MM.1S (cell line): ENCODE measurements around the gene TASP1.

Experiments
- DNase-seq: peaks from one replicate; pipeline ENCODE4 v3.0.0-alpha.2; 2015
- H2AFZ ChIP-seq: fragments of 300-600 bp; sonication (generic); 2 replicates; pipeline ENCODE4 v1.6.0; 2016; ENCODE audit warnings: antibody characterized with exemption, low read length
- H3F3A ChIP-seq: fragments of 300-600 bp; sonication (generic); 2 replicates; pipeline ENCODE4 v1.6.1; 2016; ENCODE audit warnings: mild to moderate bottlenecking, antibody characterized with exemption, low read length, moderate library complexity, mixed read lengths; ENCODE audit not compliant: insufficient read depth
- H3K27ac ChIP-seq: fragments of 300-600 bp; sonication (generic); 2 replicates; pipeline ENCODE4 v1.5.1; 2016; ENCODE audit warnings: mild to moderate bottlenecking, low read length
- H3K27me3 ChIP-seq: fragments of 300-600 bp; sonication (generic); replicated peaks from 2 replicates; pipeline ENCODE4 v1.6.0; 2016; ENCODE audit warnings: low read length; ENCODE audit not compliant: insufficient read depth
- H3K36me3 ChIP-seq: fragments of 300-600 bp; sonication (generic); replicated peaks from 2 replicates; pipeline ENCODE4 v1.6.1; 2016; ENCODE audit warnings: mild to moderate bottlenecking, low read length, mixed read lengths; ENCODE audit not compliant: insufficient read depth
- H3K4me1 ChIP-seq: fragments of 300-600 bp; sonication (generic); 2 replicates; pipeline ENCODE4 v1.6.1; 2016; ENCODE audit warnings: low read length, mixed read lengths
- H3K4me2 ChIP-seq: fragments of 300-600 bp; sonication (generic); 2 replicates; pipeline ENCODE4 v1.6.0; 2016; ENCODE audit warnings: low read depth, low read length
- H3K4me3 ChIP-seq: fragments of 300-600 bp; sonication (generic); 2 replicates; pipeline ENCODE4 v1.5.1; 2016; ENCODE audit warnings: low read length, mixed read lengths
- H3K79me2 ChIP-seq: fragments of 300-600 bp; sonication (generic); 2 replicates; pipeline ENCODE4 v1.6.1; 2016; ENCODE audit warnings: mixed run types, low read length, mixed read lengths
- H3K9ac ChIP-seq: fragments of 300-600 bp; sonication (generic); 2 replicates; pipeline ENCODE4 v1.6.1; 2016; ENCODE audit warnings: low read length, mixed read lengths
- H3K9me2 ChIP-seq: fragments of 300-600 bp; sonication (generic); replicated peaks from 2 replicates; pipeline ENCODE4 v1.6.1; 2016; ENCODE audit warnings: mild to moderate bottlenecking, low read length, mixed read lengths; ENCODE audit not compliant: insufficient read depth
- H3K9me3 ChIP-seq: fragments of 300-600 bp; sonication (generic); replicated peaks from 2 replicates; pipeline ENCODE4 v1.6.1; 2016; ENCODE audit warnings: mild to moderate bottlenecking, low read length, mixed read lengths; ENCODE audit not compliant: insufficient read depth
- H4K20me1 ChIP-seq: fragments of 300-600 bp; sonication (generic); 2 replicates; pipeline ENCODE4 v1.6.1; 2016; ENCODE audit warnings: mild to moderate bottlenecking, low read length, moderate library complexity, mixed read lengths; ENCODE audit not compliant: insufficient read depth
- EZH2 ChIP-seq: fragments of 300-600 bp; sonication (generic); optimal IDR thresholded peaks from 2 replicates; pipeline ENCODE3; 2017; ENCODE audit warnings: low read depth, mild to moderate bottlenecking, antibody characterized with exemption, low read length, mixed read lengths
- EZH2phosphoT487 ChIP-seq: fragments of 300-600 bp; sonication (generic); IDR thresholded peaks from 2 replicates; pipeline ENCODE4 v1.6.1; 2018; ENCODE audit warnings: antibody characterized with exemption, low read length
- TF ChIP-seq, protein P1 (sequence below): fragments of 300-600 bp; sonication (generic); IDR thresholded peaks from 2 replicates; pipeline ENCODE4 v1.5.1; 2016; ENCODE audit warnings: antibody characterized with exemption, low read length, mixed read lengths

TASP1 gene

DNA sequence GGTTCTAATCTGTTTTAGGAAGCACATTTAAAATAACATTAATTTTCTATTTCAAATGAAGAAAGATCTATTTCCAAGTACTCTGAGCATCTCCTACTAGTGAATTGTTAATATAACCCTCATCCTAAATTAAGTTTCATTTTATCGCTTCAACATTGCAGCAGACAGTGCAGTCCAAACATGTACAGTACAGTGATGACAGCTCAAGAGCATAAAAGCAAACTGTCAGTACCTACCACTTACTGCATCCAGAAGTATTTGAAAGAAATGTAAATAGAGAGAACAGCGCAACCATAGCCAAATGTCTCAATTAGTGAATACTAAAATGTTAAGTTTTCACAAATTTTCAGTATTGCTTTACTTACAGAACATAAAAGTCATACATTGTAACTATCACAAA, 238.3 kb downstream of the TASP1 start:
- TF ChIP-seq, protein P1, sequence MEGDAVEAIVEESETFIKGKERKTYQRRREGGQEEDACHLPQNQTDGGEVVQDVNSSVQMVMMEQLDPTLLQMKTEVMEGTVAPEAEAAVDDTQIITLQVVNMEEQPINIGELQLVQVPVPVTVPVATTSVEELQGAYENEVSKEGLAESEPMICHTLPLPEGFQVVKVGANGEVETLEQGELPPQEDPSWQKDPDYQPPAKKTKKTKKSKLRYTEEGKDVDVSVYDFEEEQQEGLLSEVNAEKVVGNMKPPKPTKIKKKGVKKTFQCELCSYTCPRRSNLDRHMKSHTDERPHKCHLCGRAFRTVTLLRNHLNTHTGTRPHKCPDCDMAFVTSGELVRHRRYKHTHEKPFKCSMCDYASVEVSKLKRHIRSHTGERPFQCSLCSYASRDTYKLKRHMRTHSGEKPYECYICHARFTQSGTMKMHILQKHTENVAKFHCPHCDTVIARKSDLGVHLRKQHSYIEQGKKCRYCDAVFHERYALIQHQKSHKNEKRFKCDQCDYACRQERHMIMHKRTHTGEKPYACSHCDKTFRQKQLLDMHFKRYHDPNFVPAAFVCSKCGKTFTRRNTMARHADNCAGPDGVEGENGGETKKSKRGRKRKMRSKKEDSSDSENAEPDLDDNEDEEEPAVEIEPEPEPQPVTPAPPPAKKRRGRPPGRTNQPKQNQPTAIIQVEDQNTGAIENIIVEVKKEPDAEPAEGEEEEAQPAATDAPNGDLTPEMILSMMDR: no peak
- TF ChIP-seq EZH2phosphoT487: no peak
- no peak for TF ChIP-seq EZH2
- no peaks in the 10 kb centered on the region for H3K79me2 ChIP-seq
- H3K9me2 ChIP-seq: no peaks in the 10 kb centered on the region
- H3K27me3 ChIP-seq: no peaks in the 10 kb centered on the region
- H3K9ac ChIP-seq: no peak overlapping the region
- DNase-seq: no peak
- H3F3A ChIP-seq: peaks cover 22% of the 10 kb centered on the region
- no peak overlapping the region for H3K4me3 ChIP-seq
- H3K36me3 ChIP-seq: no peaks in the 10 kb centered on the region
- no peak overlapping the region for H3K27ac ChIP-seq
- H2AFZ ChIP-seq: no peak overlapping the region
- H3K4me1 ChIP-seq: peaks cover 36% of the 10 kb centered on the region
- H3K9me3 ChIP-seq: no peaks in the 10 kb centered on the region
- no peaks in the 10 kb centered on the region for H4K20me1 ChIP-seq
- H3K4me2 ChIP-seq: no peak overlapping the region

DNA sequence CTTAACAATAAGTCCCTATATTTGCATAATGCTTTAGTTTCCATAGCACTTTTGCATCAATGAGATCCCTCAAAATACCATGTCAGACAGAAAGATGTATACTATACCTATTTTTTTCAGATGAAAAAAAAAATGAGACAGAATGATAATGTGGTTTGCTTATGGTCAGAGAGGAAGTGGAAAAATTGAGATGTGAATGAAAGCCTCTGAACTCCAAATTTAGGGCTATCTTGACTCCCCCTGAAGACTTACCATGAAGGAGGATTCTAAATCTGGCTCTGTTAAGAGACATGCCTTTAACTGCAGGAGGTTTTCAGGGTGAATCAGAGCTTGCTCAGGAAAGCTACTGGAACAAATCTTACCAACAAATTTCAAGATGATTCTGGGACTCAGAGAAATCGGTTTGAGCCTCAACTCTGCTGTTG, 241.4 kb downstream of the TASP1 start:
- TF ChIP-seq EZH2phosphoT487 (no peak), EZH2 (no peak)
- TF ChIP-seq, protein P1: no peak
- peaks cover 54% of the 10 kb centered on the region for H3K4me1 ChIP-seq
- peak; percentile 36 for DNase-seq
- no peaks in the 10 kb centered on the region for H3K9me2 ChIP-seq
- no peaks in the 10 kb centered on the region for H4K20me1 ChIP-seq
- no peaks in the 10 kb centered on the region for H3K27me3 ChIP-seq
- no peak overlapping the region for H2AFZ ChIP-seq
- H3K9me3 ChIP-seq: no peaks in the 10 kb centered on the region
- peak overlapping the region; percentile 1; the same call in 1 of the 2 replicates for H3K9ac ChIP-seq
- no peaks in the 10 kb centered on the region for H3K36me3 ChIP-seq
- peaks cover 33% of the 10 kb centered on the region for H3F3A ChIP-seq
- H3K79me2 ChIP-seq: peaks cover 5% of the 10 kb centered on the region; the same call in 1 of the 2 replicates
- H3K27ac ChIP-seq: peak overlapping the region; percentile 78; the same call in 1 of the 2 replicates
- 0 out of 2 replicates have a peak overlapping the region, but pooled peaks have one; percentile 0 for H3K4me2 ChIP-seq
- no peak overlapping the region for H3K4me3 ChIP-seq

DNA sequence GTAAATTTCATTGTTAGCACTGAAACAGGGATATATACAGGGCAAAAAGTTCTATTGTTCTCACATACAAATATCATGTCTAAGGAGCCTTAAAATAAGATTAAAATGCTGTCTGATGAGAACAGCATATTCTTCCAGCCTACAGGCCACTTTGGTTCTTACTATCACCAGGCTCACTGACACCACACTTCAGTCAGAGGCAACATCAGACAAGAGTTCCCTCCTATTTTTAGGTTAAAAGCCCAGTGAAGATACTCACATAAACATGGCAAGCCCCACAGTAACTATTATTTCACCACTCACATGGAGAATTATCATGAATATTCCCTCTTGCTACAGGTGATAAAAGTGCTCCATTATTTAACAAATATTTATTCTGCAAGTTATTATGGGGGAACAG, 241.9 kb downstream of the TASP1 start:
- Histone ChIP-seq H3F3A (peaks cover 37% of the 10 kb centered on the region), H3K4me3 (no peak overlapping the region), H3K79me2 (peaks cover 5% of the 10 kb centered on the region; the same call in 1 of the 2 replicates), H3K4me1 (peaks cover 57% of the 10 kb centered on the region), H2AFZ (no peak overlapping the region), H3K9me2 (no peaks in the 10 kb centered on the region), H3K36me3 (no peaks in the 10 kb centered on the region), H3K4me2 (peak overlapping the region; percentile 40), H3K27ac (peak overlapping the region; percentile 78), H4K20me1 (no peaks in the 10 kb centered on the region), H3K9ac (no peak overlapping the region), H3K27me3 (no peaks in the 10 kb centered on the region), H3K9me3 (no peaks in the 10 kb centered on the region)
- TF ChIP-seq, protein P1: no peak
- no peak for TF ChIP-seq EZH2phosphoT487
- no peak for TF ChIP-seq EZH2
- DNase-seq: no peak
